Stimulated activated CD8-positive, alpha-beta memory T cell treated with anti-CD3 and anti-CD28 coated beads, Interleukin-7, amount 100 ng/mL, for 24 hours (primary cell): Measurements from ENCODE around the gene ITIH4.
"Not testable (repeated sequence)": the region's sequence is repeated elsewhere in the genome, so short reads cannot be mapped to it uniquely, and the experiment has no call there.

Experiments used
- DNase-seq: peaks from one replicate; pipeline ENCODE4 v3.0.0-alpha.2; 2020; ENCODE audit warnings: low read depth

Gene ITIH4

DNA sequence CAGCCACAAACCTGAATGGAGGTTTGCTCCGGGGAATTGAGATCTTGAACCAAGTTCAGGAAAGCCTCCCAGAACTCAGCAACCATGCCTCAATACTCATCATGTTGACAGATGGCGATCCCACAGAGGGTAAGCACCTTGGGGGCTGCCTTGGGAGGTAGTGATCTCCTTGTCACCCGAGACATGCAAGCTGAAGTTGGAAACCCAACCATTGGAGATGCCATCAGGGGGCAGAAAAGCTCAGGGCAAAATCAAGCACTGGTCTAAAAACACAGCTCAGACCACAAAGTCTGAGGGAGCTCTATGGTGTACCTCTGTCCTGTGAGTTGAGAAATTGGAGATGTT is 47.3 kb downstream of the ITIH4 start:
- no peak for DNase-seq

DNA sequence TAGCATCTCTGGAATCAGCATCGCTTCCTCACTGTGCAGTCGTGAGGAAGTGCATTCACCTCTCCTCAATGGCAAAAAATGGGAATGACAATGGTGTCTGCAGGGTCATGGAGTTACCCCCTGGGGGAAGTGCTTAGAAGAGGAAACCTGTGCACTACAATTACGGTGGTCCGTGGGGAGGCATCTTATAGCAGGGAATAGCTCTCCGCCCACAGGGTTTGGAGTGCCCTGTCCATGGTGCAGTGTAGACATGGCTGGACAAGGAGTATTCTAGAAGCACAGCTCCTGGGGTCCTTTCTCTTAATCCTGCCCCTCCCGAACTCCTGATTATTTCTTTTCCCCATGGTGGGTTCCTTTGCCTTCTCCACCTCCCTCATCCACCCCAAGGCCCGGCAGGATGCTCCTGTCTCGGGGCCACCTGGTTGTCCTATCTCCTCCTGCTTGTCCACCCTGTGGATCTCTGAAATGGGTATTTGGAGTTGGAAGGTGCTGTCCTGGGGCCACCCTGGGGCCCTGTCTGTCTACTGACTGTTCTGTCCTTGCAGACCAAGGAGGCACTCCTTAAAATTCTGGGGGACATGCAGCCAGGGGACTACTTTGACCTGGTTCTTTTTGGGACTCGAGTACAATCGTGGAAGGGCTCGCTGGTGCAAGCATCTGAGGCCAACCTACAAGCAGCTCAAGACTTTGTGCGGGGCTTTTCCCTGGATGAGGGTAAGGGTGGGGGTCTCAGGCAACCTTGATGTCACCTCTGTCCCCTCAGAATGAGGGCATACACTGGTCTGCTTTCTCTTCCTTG is 47.9 kb downstream of the ITIH4 start:
- DNase-seq, result no peak

- no peak for DNase-seq
Observed at GRCh38 chr3:52781741-52782140, 48.7 kb downstream of the ITIH4 start.

DNA sequence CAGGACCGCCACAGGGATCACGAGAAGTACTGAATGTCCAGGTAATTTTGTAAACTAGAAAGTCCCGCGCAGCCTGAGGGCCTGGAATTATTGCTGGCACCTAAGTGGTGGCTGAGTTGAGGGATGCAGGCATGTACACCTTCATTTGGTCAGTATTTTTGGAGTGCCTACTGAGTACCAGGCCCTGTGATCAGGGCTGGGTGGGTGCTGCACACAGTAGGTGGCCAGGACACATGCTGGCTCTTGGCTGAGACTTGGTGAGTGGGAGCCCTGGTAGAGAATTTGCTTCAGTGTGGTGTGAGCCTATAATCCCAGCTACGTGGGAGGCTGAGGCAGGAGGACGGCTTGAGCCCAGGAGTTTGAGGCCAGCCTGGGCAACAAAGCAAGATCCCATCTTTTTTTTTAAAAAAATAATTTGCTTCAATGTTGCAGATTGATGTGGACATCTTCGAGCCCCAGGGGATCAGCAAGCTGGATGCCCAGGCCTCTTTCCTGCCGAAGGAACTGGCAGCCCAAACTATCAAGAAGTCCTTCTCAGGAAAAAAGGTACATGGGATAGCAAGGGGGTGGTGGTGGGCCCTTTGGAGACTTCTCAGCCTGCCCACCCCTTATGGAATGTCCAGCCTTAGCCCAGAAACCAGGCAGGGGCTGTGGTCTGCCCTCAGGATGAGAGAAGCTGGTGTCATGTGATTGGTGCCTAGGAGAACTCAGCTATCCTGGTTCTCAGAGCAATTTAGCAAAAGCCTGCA is 50.5 kb downstream of the ITIH4 start:
- DNase-seq, result no peak

- DNase-seq, result no peak
Observed at GRCh38 chr3:52779011-52779836, 51.2 kb downstream of the ITIH4 start.

- DNase-seq, result no peak
Observed at GRCh38 chr3:52777959-52778805, 52.3 kb downstream of the ITIH4 start.

DNA sequence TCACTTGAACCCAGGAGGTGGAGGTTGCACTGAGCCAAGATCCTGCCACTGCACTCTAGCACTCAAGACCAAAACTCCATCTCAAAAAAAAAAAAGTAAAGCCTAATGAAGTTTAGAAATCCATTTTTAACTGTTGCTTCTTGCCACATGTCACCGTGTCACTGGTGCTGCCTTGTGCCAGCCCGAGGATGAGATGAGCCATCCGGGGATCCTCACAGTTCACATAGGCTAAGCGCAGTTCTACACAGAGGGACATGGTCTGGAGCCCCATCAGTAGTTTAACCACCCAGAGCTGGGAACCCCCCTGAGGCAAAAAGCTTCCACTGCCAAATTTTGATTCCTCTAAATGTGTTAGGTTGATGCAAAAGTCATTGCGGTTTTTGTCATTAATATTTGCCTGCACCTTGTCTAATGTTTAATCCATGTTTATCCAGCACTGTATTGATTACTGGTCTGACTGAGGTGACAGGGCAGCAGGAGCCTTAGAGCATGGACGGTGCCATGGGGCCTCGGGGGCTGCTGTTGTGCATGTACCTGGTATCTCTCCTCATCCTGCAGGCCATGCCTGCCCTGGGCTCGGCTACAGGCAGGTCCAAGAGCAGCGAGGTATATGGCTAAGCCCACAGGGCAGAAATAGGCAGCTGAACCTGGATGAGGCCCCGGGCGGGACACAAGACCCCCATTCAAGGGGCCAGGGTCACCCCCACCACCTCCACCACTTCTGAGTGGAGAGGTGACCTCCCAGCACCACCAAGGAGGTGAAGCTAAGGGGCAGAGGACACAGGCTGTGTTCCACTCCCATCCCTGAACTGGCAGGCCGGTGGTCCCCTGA is 53.1 kb downstream of the ITIH4 start, which contains the start of gene ITIH1:
TSS of gene ITIH1 (plus strand) at position 473 of the 832 bp plus-strand sequence. CDS start at position 490, 17 bp downstream.
- no peak for DNase-seq

- DNase-seq, result not testable (repeated sequence)
Observed at GRCh38 chr3:52776486-52776885, 54.0 kb downstream of the ITIH4 start.

DNA sequence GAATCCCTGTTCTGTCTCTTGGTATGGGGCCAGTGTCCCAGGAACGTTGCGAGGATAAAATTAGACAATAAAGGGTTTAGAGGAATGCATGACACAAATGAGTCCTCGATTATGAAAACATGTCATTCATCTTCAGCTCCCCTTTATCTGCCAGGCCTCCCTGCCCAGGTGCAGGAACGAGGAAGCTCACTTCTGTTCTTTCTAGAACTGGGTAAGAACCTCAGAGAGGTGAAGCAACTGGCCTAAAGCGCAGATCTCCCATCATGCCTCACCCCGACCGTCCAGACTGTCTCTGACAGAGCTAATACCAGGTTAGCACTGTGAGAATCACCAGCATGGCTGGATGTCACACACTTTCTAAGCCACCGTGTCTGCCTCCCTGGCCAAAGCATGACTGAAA is 54.6 kb downstream of the ITIH4 start:
- DNase-seq, result no peak

GRCh38 chr3:52774901-52775864 is 55.3 kb downstream of the ITIH4 start:
- DNase-seq, result no peak

GRCh38 chr3:52774066-52774713 is 56.3 kb downstream of the ITIH4 start:
- DNase-seq, result no peak

DNA sequence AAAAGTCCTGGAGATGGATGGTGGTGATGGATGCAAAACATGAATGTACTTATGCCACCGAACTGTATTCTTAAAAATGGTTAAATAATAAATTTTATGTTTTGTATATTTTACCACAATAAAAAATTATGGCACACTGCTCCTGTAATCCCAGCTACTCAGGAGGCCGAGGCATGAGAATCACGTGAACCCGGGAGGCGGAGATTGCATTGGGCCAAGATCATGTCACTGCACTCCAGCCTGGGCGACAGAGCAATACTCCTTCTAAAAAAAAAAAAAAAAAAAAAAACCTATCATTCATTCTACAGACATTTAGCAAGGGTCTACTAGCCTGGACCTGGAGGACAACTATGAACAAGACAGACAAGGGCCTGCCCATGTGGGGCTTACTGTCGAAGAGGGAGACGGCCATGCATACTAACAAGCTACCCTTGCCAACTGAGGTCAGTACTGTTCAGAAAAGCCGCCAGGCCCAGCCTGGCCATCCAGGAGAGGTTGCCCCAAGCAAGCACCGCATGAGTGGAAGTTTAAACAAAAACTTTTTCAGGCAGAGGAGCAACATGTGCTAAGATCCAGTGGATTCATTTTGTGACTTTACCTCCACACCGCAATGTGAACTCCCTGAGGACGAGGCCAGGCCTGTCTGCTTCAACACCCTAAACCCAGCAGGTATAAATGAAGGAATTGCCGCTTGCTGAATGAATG is 57.0 kb downstream of the ITIH4 start:
- no peak for DNase-seq

DNA sequence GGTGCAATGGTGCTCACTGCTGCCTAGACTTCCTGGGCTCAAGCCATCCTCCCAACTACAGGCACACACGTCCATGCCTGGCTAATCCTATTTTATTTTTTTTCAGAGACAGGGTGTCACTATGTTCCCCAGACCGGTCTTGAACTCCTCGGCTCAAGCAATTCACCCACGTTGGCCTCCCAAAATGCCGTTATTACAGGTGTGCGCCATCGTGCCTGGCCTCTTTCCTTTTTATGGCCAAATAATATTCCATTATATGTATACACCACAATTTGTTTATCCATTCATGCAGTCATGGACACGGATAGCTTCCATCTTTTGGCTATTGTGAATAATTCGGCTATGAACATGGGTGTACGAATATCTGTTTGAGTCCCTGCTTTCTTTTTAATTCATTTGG is 58.8 kb downstream of the ITIH4 start:
- DNase-seq, result no peak

DNA sequence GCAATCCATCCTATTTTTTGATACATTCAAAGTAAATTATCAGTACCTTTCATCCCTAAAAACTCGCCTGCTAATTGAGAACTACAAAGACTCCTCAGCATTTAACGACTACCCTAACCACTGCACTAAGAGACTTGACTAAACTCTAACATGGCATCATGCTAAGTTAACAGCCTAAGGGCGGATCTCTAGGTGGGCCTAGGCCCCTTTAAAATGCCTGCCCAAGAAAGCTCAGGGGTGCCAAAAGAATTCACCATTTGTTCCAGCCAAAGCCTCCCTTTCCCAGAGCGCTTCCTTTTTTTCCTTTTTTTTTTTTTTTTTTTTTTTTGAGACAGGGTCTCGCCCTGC is 59.2 kb downstream of the ITIH4 start:
- DNase-seq, result no peak

DNA sequence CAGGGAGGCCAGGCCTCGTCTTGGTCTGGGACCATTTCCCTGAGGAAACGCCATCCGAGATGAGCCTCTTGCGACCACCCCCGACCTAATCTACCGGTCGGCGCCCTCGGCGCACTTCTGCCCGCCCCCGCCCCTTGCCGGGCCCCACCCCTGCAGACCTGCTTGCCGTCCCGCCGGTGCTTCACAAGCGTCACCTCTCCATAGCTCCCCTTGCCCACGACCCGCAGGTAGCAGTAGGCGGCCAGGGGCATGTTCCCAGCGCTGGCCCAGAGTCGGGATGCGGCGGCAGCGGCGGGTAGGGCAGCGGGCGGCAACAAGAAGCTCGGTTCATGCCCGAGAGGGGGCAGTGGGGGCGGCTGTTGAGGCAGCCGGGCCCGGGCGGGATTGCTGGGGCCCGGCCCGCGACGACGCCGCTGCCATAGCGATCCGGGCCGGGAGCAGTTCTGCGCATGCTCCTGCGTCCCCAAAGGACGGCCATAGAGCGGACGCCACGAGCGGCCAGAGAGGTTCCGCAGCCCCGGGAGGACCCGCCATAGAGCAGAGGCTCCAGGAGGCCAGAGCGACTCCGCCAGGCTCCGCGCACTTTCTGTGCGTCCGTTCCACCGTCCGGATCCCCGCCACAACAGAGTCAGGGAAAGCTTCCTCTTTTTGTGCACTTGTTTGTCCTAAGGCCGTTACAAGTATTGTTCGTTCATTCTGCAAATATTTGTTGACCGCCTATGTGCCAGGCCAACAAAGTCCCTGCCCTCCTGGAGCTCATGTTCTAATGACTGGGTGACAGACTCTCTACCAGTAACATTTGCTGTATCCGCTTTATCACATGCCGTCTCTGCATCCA is 59.8 kb downstream of the ITIH4 start, which contains the start of gene NEK4:
TSS of gene NEK4 (minus strand) at position 445 of the 838 bp plus-strand sequence. CDS start at position 251, 194 bp downstream.
- DNase-seq, result peak; percentile 64

DNA sequence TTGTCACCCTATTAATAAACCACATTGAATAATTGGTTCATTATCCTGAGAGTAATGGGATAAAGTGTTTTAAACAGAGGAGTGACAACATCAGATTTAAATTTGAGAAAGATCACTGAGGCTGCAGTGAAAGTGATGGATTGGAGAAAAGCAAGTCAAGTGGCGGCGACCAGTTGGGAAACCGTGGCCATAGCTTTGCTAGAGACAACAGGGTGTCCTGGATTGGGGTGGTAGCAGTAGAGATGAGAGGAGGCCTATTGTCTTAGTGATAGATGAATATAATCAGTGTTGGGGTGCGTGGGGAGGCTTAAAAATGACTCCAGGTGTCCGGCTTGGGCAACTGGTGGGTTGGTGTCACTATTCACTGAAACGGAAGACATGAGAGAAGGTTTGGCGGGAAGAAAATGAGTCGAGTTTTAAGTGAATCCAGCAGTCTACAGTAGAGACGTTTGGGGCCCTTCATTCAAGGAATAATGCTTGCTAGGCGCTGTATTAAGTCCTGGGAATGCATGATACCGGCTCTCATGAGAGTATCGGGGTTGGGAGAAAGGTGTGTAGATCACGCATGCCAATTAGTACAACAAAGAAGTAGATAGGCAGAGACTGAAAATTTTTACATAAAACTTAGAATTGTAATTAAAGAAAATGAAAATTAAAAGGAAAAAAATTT is 60.6 kb downstream of the ITIH4 start:
- no peak for DNase-seq

DNA sequence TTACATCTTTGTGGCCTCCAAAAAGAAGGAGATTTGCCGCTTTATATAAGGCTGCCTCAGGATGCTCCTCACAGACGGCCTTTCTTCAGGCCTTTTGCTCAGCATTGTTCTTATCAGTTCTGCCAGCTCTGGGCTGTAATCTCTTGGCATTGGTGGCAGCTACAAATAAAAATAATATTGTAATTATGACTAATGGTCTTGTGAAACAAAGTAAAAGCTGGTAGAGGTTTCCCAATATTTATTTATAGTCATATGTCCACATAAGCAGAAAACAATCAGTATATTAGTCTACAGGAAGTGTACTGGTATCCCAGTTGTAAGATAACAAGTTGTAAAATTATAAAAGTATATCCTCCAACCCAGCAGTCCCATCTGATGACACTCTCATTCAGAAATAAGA is 67.0 kb downstream of the ITIH4 start:
- no peak for DNase-seq
